Ecto neural progenitor cell (in vitro differentiated cells): ENCODE measurements around the gene MAMSTR.
A peak's percentile ranks its signal among the peaks of the same experiment; 100 is the strongest.

Experiments used
- DNase-seq: peaks from one replicate; pipeline ENCODE4 v3.0.0-alpha.2; 2018; ENCODE audit warnings: low spot score

Gene MAMSTR

DNA sequence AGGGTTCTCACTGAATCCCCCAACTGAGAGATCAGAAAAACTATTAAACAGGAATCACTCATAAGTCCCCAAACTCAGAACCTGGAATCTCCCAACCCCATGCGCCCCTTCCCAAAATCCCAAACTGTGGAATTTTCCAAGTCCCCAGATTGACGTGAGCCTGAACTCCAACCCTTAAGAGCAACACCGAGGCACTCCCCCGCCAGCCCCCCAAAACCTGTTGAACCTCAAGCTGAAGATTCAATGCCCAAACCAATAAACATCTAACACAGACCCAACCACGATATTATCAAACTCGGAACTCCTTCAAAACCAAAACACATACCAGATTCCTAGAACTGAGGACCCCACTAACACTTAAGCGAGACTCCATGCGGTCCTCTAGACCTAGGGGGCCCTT, 26.6 kb upstream of the MAMSTR start:
- no peak for DNase-seq

DNA sequence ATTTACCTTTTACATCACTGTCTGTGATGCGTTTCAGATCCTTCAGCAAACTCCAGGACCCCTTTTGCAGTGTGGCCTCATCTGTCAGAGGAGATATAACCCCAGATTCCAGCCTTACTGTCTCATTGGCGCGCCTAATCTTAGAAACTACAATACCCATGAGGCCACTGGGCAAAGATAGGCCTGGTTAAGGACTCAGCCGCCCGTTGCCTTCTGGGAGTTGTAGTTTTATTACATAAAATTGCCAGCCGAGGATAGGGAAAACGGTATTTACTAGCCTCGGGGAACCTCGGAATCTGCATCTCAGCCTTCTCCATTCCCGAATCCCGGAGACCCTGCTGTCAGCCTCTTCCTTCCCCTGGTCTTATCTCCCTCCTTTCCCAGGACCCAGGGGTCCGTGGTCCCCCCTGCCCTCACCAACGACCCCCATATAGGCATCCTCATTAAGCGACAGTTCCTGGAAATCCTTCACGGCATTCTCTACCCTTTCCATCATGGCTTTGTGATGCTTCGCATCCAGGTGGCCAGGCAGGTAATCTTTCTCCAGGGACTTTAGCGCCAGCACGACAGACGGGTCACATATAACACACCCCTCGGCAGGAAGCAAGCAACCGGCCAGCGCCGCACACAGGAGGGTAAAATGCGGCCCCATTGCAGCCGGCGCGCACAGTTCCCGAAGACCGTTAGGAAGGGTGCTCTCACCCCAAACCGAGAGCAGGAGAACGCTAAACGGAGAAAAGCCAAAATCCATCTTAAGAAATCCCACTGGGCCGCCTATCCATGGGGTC, 25.9 kb upstream of the MAMSTR start:
- DNase-seq: peak; percentile 64

DNA sequence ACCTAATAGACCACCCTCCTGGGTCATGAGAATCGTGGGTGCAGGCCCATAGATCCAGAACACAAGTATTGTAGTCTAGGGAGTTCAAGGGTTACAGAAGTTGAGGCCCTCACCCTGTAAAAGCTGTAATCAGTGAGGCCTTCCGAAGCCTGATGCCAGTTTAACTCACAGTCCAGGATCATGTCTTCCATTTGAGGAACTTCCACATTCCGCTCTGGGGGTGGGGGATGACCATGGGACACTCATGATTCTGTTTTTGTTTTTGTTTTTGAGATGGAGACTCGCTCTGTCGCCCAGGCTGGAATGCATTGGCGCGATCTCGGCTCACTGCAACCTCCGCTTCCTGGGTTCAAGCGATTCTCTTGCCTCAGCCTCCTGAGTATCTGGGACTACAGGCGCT, 22.6 kb upstream of the MAMSTR start:
- no peak for DNase-seq

DNA sequence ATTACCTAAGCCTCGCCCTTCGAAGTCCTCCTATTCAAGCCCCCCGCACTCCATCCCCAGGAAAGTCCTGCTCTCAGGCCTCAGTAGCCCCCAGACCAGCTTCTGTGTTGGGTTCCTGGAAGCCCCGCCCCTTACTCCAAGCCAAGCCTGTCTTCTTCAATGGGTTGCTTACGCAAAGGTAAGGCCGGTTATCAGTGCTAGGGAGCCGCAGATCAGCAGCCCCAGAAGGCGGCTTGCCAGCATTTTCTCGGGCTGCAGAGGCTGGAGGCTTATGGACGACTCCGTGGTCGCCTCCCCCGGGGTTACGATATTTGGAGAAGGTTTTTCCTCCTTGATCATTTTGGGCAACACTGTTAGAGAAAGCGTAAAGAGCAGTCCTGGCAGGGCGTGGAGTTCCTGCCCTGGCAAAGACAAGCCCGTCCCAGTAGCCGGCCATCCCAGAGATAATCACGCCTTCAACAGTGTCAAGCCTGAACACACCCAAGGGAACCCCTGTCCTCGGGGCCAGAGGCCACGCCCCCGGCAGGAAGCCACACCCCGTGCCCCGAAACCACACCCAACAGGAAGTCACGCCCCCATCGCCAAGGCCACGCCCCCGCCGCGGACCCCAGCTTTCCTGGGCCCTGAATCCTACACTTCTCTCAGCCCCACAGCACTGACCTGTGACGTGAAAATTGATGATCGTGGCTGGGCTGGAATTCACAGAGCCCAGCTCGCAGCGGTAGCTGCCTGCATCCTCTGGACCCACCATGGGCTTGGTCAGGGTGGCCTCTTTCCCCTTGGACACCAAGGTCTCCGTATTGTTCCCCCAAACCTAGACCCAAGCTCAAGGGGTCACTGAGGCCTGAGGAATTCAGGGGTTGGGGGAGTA, 21.8 kb upstream of the MAMSTR start:
- DNase-seq: peak; percentile 83

DNA sequence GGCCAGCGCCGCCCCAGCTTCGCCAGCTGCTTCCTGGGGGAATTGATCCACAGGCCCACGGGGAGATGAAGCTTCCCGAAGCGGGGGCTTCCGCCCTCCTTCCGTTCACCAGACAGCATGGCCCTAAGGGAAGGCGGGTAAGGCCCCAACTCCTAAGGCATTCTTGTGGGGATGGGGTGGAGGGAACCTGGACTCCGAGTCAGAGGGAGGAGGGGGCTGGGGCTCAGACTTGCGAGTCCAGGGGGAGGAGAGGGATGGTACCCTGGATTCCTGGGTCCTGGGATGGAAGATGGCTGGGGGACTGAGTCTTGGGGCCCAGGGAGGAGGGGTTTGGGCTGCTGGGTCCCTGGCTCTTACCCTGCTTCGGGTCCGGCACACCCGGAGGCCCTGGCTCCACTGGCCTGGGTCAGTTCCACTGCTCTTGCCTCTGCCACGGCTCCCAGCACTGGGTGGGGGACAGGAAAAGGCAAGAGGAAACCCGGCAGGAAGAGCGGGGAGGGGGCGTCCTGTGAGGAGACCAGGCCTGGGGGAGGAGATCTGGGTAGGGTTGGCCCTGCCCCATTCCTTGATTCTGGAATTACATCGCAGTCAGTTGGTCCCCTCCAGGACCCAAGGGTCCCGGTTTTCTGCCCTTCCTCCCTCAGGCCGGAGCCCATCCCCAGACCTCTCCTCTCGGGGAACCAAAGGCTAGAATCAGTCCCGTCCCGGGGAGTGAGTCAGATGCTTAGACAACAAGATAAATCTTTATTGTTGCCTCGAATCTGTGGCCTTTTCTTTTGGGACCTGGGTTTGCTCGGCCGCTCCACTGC, 20.8 kb upstream of the MAMSTR start, which contains the start of gene RASIP1:
RASIP1 (minus strand) TSS at position 447 of the 809 bp plus-strand sequence; CDS start at position 119, 328 bp downstream.
- DNase-seq: peak; percentile 59

DNA sequence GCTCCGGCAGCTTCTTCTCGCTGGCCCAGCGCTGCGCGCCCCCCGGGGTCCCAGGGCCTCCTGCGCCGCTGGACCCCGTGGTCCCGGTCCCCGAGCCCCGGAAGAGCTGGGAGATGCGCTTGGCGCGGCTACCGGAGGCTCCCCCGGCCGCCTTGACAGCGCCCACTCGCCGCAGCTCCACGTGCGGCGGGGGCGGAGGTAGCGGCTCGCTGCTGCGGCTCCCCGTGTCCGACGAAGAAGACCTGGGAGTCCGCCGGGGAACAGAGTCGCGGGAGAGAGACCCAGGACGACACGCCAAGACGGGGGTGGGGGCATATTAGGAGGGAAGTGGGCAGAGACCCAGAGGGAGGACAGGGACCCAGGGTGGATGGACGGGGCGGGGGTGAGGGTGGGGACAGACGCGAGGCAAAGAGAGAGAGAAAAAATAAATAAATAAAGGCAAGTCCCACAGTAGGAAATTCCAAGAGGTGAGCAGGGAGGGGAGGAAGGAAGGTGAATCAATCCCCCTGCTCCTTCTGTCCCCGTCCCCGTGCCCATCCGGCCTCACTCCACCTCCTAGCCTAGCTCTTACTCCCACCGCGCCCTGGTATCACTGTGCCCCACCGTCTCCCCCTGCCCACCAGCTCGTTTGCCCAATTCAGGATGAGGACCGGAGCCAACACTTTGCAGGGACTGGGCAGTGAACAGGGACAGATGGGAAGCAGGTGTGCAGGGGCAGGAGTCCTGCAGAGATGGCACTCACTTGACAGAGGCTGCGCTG, 20.1 kb upstream of the MAMSTR start:
- peak; percentile 54 for DNase-seq

DNA sequence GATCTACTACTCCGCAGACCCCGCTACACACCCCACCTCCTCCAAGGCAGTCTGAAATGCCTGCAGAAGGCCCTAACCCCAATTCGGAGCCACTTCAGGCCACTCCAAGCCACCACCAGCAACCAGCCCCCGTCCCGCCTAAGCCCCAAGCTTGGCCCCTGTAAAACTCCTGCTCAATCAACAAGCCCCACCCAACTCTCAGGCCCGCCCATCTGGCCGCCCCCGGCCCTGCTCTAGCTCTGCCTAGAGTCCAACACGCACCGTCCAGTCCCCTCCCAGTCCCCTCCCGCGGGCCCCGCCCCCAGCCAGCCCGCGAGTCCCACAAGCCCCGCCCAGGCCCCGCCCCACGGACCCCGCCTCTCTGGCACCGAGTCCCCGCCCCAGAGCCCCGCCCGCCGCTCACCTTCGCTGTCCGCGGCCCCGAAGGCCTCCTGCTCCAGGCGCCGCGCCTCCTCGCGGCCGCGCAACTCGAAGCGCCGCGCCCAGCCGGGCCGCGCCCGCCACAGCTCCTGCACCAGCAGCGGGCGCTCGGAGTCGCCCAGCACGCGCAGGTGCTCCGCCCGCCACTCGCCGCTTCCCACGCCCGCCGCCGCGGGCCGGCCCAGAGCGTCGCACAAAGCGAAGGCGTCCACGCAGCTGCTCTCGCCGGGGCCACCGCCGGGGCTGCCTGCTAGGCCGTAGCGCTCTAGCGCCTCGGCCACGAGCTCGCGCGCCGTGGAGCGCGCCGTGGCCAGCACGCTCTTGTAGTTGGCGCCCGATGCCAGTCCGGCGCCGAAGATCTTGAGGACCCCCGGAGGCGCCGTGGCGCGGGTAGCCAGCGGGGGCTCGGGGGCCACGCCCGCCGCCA, 19.3 kb upstream of the MAMSTR start:
- peak; percentile 100 for DNase-seq

DNA sequence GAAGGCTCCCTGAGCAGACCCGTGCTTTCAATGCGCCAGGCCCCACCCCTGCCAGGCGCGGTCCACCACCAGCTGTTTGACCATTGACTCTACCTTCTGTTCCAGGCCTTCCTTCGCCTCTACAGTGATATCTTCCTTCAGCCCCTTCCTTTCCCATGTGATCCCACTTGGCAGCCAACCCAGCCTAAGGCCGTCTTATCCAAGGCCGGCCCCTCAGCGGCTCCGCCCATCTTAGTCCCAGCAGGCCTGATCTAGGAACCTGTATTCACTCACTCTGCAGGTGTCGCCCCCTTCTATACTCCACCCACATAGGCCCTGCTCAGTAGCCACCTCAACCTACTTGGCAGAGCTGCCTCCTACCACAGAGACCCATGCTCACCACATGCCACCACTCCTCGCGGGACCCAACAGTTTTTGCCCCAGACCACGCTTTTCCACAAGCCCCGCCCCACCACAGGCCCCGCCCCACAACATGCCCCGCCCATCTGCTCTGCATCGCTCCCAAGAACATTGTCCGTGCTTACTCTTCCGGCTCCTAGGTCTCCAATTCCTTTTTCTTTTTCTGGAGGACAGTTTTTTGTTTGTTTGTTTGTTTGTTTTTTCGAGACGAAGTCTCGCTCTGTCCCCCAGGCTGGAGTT, 18.0 kb upstream of the MAMSTR start:
- peak; percentile 60 for DNase-seq

DNA sequence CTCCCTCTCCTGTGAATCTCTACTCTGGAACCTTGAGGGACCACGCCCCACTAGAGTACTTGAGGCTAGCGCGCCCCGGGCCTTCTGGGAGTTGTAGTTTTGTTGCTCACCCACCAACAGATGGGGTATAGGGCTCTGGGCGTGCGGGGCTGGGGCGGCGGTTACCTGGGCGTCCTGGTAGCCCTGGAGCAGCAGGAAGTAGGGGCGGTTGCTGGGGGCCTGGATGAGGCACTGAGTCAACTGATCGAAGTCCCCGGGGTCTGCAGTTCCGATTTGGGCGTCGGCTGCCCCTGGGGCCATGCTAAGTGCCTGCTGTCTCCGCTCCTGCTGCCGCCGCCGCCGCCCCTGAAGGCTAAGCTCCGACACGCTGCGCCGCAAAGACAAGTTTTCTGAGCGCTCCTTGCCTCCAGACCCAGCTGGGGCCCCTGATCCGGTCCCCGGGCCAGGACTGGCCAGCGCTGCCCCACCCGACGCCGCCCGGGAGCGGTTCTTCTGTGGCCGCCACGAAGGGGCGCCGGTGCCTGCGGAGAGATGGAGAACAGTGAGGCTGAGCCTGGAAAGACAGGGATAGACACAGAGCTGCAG, 15.6 kb upstream of the MAMSTR start:
- peak; percentile 82 for DNase-seq

DNA sequence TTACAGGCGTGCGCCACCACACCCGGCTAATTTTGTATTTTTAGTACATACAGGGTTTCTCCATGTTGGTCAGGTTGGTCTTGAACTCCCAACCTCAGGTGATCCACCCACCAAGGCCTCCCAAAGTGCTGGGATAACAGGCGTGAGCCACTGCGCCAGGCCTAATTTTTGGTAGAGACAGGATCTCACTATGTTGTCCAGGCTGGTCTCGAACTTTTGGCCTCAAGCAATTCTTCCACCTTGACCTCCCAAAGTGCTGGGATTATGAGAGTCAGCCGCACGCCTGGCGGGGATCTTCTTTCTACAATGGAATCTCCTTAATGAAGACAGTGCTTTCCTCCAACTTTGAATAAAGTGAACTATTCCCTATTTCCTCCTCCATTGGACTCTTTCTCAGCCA, 15.1 kb upstream of the MAMSTR start:
- no peak for DNase-seq

DNA sequence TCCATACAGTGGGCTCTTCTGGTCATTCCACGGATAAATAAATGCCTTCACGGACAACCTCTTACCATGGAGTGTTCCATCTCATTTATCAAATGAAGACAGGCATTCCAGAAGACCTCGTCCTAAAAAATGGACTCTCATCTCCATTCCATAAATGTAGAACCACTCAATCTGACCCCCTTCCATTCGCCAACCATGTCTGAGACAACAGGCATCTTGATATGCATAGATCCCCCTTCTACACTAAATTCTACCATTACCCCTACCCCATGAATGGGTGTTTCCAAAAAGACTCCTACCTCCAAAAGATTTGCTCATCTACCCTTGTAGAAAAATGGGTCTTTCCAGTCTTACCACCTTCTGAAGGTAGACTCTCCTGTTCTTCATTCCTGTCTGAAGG, 11.9 kb upstream of the MAMSTR start:
- DNase-seq: no peak

DNA sequence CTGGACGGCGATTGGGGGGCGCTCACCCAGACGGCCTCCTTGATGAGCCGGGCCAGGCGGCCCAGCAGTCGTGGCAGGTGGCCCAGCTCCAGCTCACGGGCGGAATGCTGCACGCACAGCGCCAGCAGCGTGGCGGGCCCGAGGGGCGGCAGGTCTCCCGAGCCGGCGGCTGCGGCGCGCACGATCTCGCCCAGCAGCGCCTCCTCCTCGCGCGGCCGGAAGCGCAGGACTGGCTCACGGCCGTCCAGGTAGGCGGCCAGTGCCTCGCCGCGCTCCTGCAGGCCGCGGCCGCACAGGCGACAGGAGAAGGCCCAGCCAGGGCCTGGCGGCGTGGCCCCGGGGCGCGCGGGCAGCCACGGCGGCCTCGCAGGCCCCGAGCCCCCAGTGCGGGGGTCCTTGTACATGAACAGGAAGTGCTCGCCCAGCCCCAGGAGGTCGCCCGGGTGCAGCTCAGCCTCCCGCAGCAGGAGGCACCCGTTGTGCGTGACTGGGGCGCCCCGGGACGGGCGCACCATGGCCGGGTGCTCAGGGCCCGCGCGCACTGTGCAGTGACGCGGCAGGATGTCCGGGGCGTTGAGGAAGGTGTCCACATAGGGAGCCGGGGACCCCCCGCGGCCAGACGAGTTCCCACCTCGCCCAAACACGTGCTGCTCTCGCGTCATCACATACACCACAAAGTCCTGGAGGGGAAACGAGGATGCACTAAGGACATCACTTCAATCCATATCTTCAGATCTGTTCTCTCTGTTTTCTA, 9.6 kb upstream of the MAMSTR start:
- DNase-seq: peak; percentile 58

DNA sequence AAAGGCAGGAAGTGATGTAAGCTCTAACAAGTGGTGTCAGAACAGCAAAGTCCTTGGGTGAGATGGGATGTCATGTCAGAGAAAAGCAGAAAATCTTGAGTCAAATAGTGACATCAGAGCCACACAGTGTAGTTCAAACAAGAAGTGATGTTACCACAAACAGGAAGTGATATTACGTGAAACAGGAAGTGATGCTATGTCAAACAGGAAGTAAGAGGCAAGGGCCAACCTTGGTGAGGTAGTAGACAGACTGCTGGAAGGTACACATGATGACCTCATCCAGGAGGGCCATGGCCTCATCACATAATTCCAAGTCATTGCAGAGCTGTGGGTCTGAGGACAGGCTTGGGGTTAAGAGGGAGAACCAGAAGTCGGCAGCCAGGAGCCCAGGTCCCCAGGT, 7.0 kb upstream of the MAMSTR start:
- DNase-seq: no peak

DNA sequence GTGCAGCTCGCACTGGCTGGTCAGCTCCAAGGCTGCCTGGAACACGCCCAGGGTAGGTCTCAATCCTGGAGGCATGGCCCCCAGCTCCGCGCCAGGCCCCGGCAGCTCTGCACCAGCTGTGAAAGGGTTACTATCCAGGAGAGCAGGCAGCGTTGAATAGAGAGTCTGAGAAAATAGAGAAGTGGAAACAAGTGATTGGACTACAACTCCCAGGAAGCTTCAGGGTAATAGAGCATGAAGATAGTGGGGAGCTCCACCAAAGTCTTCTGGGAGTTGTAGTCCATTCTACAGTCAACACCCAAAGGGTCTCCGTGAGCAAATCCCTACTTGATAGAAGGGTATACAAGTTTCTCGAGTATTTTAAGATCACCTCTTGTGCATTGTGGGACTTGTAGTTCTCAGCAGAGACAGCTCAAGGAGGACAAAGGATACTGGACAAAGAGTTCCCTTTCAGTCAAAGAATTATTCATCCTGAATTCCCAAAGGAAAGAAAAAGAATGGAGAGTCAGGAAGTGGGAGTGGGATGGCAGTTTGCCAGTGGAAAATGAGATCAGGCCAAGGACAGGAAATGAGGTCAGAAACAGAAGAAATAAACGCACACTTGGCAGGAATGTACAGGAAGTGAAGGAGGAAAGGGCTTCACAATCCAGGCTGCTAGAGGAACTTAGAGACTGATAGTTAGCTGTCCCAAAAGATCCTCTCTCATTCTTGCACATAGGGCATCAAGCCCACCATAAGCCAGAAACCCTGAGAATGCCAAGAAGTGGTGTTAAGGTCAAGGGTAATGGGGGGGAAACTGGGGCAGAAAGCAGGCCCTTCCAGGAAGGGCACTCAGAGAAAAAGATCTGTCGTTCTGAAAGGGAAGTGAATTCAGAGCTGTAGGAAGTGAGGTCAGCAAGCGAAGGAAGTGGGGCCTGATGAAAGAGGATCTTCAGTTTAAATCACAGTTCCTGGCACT, 5.5 kb upstream of the MAMSTR start:
- no peak for DNase-seq

DNA sequence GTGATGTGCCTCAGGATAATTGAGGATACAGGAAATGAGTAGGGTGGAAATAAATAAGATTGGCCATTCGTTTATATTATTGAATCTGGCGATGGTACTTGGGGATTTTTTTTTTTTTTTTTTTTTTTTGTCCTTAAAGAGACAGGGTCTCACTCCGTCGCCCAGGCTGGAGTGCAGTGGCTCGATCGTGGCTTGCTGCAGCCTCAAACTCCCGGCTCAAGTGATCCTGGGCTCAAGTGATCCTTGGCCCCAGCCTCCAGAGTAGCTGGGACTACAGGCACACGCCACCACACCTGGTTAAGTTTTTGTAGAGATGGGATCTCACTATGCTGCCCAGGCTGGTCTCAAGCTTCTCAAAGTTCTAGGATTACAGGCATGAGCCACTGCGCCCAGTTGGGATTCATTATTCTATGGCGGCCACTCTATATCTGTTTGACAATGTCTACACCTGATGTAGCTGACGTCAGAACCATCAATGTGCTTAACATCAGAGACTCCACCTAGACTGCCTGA, 2.7 kb upstream of the MAMSTR start:
- DNase-seq: no peak

DNA sequence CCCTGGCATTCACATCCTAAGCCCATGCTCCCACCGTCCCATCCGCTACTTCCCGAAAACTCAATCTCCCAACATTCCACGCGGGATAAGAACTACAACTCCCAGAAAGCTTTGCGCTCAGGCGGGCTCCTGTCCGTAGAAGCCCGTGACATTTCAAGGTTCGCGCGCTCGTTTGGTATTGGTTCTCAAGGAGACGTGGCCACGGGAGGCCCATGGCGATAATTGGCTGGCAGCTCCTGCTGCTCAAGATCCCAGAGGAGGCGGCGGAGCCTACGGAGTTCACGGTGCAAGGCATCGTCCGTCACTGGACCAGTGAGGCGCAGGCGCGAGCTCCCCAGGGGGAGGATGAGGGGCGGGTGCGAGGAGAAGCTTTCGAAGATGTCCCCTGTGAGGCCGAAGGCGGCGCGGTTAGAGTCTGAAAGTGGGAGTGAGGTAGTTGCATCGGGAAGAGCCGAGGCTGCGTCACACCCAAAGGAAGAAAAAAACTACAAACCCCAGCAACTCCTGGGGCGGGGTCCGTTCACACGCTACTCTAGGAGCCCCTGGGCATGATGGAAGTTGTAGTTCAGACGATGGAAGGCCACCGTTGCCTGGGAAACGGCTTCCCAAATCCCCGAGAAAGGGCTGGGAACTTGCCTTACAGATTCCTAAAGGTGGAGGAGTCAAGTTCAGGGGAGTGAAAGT, 1.2 kb upstream of the MAMSTR start:
- peak; percentile 99 for DNase-seq

DNA sequence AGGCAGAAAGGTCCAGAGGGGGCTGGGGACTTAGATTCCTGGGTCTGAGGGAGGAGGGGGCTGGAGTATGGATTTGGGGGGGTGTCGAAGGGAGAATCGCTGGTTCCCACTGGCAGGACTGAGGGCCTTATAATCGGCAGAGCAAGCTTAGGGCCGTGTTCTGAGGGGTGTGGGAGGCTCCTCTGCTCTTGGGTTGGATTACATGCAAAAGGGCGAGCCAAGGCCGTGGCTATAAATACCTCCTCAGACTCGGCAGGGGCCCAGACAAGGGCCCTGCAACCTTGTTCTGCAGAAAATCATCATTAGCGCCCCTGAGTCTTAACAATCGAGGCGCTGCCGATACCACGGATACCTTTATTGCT, 707 bp upstream of the MAMSTR start:
- no peak for DNase-seq
